Measurements from ENCODE around the gene OLFML2A. TPM values are rescaled to one million over a fixed set of nuclear protein-coding genes. Genes with fewer than 3 reads are reported as not detected.

Gene OLFML2A
- total RNA-seq, 1 experiment from 2014 or later = 1.4 TPM

- CTCF ChIA-PET = no interaction called here
- DNase-seq (ENCODE audit: low spot score) = no peak
- Histone ChIP-seq H3K36me3 (ENCODE audit: insufficient read depth, low read length, poor library complexity, severe bottlenecking) (no peaks in the 10 kb centered on the region), H3K27ac (ENCODE audit: low read depth, low read length, poor library complexity, severe bottlenecking) (no peak overlapping the region), H3K4me1 (ENCODE audit: insufficient read depth, low read length, poor library complexity, severe bottlenecking) (peaks cover 4% of the 10 kb centered on the region), H3K4me3 (ENCODE audit: low read depth, low read length, poor library complexity, severe bottlenecking) (no peak overlapping the region), H3K9me3 (ENCODE audit: low read depth, low read length, poor library complexity, severe bottlenecking) (no peaks in the 10 kb centered on the region), H3K27me3 (replicated peaks; ENCODE audit: insufficient read depth, low read depth, low read length, poor library complexity) (no peaks in the 10 kb centered on the region)
- no TSS peak for BruUV-seq (replicated peaks)
- intact Hi-C loops (cut with micrococcal nuclease; ENCODE audit: unreplicated experiment) = no loop called here
- TF ChIP-seq, protein P1, sequence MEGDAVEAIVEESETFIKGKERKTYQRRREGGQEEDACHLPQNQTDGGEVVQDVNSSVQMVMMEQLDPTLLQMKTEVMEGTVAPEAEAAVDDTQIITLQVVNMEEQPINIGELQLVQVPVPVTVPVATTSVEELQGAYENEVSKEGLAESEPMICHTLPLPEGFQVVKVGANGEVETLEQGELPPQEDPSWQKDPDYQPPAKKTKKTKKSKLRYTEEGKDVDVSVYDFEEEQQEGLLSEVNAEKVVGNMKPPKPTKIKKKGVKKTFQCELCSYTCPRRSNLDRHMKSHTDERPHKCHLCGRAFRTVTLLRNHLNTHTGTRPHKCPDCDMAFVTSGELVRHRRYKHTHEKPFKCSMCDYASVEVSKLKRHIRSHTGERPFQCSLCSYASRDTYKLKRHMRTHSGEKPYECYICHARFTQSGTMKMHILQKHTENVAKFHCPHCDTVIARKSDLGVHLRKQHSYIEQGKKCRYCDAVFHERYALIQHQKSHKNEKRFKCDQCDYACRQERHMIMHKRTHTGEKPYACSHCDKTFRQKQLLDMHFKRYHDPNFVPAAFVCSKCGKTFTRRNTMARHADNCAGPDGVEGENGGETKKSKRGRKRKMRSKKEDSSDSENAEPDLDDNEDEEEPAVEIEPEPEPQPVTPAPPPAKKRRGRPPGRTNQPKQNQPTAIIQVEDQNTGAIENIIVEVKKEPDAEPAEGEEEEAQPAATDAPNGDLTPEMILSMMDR (conservative IDR thresholded peaks at IDR 0.05; ENCODE audit: low read depth, low read length) = no peak
- TF ChIP-seq EZH2 (IDR thresholded peaks at IDR 0.05; ENCODE audit: borderline replicate concordance, low read depth, low read length, poor library complexity, severe bottlenecking) = no peak
- POLR2A ChIA-PET (ENCODE audit: low non-redundant PET) = no interaction called here
Observed at GRCh38 chr9:124788542-124789217, 11.7 kb downstream of the OLFML2A start.

- CTCF ChIA-PET = no interaction called here
- TF ChIP-seq, protein P1 (conservative IDR thresholded peaks at IDR 0.05; ENCODE audit: low read depth, low read length) = no peak
- no peak for TF ChIP-seq EZH2 (IDR thresholded peaks at IDR 0.05; ENCODE audit: borderline replicate concordance, low read depth, low read length, poor library complexity, severe bottlenecking)
- H3K36me3 ChIP-seq (ENCODE audit: insufficient read depth, low read length, poor library complexity, severe bottlenecking) = no peaks in the 10 kb centered on the region
- no peak overlapping the region for H3K4me3 ChIP-seq (ENCODE audit: low read depth, low read length, poor library complexity, severe bottlenecking)
- peaks cover 2% of the 10 kb centered on the region for H3K4me1 ChIP-seq (ENCODE audit: insufficient read depth, low read length, poor library complexity, severe bottlenecking)
- H3K27ac ChIP-seq (ENCODE audit: low read depth, low read length, poor library complexity, severe bottlenecking) = no peak overlapping the region
- intact Hi-C loops (cut with micrococcal nuclease; ENCODE audit: unreplicated experiment) = no loop called here
- no peak for DNase-seq (ENCODE audit: low spot score)
- POLR2A ChIA-PET (ENCODE audit: low non-redundant PET) = no interaction called here
- H3K27me3 ChIP-seq (replicated peaks; ENCODE audit: insufficient read depth, low read depth, low read length, poor library complexity) = no peaks in the 10 kb centered on the region
- no TSS peak for BruUV-seq (replicated peaks)
- no peaks in the 10 kb centered on the region for H3K9me3 ChIP-seq (ENCODE audit: low read depth, low read length, poor library complexity, severe bottlenecking)
Observed at GRCh38 chr9:124789531-124789930, 12.6 kb downstream of the OLFML2A start.

GRCh38 chr9:124790301-124790700 is 13.4 kb downstream of the OLFML2A start:
- no peak overlapping the region for H3K27ac ChIP-seq (ENCODE audit: low read depth, low read length, poor library complexity, severe bottlenecking)
- no peak overlapping the region for H3K4me3 ChIP-seq (ENCODE audit: low read depth, low read length, poor library complexity, severe bottlenecking)
- no peaks in the 10 kb centered on the region for H3K36me3 ChIP-seq (ENCODE audit: insufficient read depth, low read length, poor library complexity, severe bottlenecking)
- ChIA-PET CTCF (no interaction called here), POLR2A (ENCODE audit: low non-redundant PET) (no interaction called here)
- no TSS peak for BruUV-seq (replicated peaks)
- no peaks in the 10 kb centered on the region for H3K9me3 ChIP-seq (ENCODE audit: low read depth, low read length, poor library complexity, severe bottlenecking)
- intact Hi-C loops (cut with micrococcal nuclease; ENCODE audit: unreplicated experiment) = no loop called here
- H3K27me3 ChIP-seq (replicated peaks; ENCODE audit: insufficient read depth, low read depth, low read length, poor library complexity) = no peaks in the 10 kb centered on the region
- TF ChIP-seq, protein P1 (conservative IDR thresholded peaks at IDR 0.05; ENCODE audit: low read depth, low read length) = no peak
- no peak for TF ChIP-seq EZH2 (IDR thresholded peaks at IDR 0.05; ENCODE audit: borderline replicate concordance, low read depth, low read length, poor library complexity, severe bottlenecking)
- H3K4me1 ChIP-seq (ENCODE audit: insufficient read depth, low read length, poor library complexity, severe bottlenecking) = no peaks in the 10 kb centered on the region
- DNase-seq (ENCODE audit: low spot score) = no peak

Data from A673 (cell line).